ENCODE measurements around the gene PROSER2. TPM values are rescaled to one million over a fixed set of nuclear protein-coding genes. Genes with fewer than 3 reads are reported as not detected.

Gene PROSER2
- total and polyA plus RNA-seq, 2 of the 13 experiments (the other 11 are each of a cell fraction or from before 2014, with no cell fraction given) = 6.9 to 7.7 TPM

DNA sequence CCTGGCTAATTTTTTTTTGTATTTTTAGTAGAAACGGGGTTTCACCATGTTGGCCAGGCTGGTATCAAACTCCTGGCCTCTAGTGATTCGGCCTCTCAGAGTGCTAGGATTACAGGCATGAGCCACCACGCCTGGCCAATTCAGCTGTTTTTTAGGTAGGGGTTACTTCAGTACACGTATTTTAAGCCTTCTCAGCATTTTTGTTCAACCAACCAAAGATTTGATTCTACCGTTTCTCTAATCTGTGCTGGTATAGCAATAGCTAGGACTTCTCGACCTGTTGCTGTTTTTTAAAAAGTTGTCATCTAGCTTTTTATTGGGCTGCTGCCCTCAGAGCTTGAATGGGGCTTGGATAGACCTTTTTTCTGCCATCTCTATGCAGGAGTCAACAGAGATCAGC, 34.9 kb downstream of the PROSER2 start:
- no peak for TF ChIP-seq ZNF335 (CRISPR knock-in tag; IDR thresholded peaks at IDR 0.05)
- no peak for TF ChIP-seq ZNF878 (CRISPR knock-in tag; IDR thresholded peaks at IDR 0.05)
- TF ChIP-seq, protein P1, sequence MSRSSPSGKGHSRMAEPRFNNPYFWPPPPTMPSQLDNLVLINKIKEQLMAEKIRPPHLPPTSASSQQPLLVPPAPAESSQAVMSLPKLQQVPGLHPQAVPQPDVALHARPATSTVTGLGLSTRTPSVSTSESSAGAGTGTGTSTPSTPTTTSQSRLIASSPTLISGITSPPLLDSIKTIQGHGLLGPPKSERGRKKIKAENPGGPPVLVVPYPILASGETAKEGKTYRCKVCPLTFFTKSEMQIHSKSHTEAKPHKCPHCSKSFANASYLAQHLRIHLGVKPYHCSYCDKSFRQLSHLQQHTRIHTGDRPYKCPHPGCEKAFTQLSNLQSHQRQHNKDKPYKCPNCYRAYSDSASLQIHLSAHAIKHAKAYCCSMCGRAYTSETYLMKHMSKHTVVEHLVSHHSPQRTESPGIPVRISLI (CRISPR knock-in tag; IDR thresholded peaks at IDR 0.05; ENCODE audit: borderline replicate concordance) = no peak
- peak; percentile 27 to 79; a peak in 2 of 4 replicates for TF ChIP-seq MAFK (conservative IDR thresholded peaks at IDR 0.05 in 1 of 2, IDR thresholded peaks at IDR 0.05 in 1 of 2; ENCODE audit: low read length in 2 of 2)
- TF ChIP-seq ZNF367 (CRISPR knock-in tag; IDR thresholded peaks at IDR 0.05; ENCODE audit: borderline replicate concordance) = no peak
- TF ChIP-seq MAFF (IDR thresholded peaks at IDR 0.05; ENCODE audit: low read depth, low read length) = peak; percentile 70; the same call in 1 of the 2 replicates
- TF ChIP-seq ZNF160 (CRISPR knock-in tag; IDR thresholded peaks at IDR 0.05) = no peak
- DNase-seq (ENCODE audit: low spot score) (no peak), ATAC-seq (no peak), FAIRE-seq (no peak)
- intact Hi-C loops (cut with micrococcal nuclease; ENCODE audit: unreplicated experiment) (no loop called here), in situ Hi-C loops (cut with HindIII; ENCODE audit: extremely low pct_ligation_motif_present, low pct_unique_long_range_greater_than_20kb) (no loop called here)
- H3K4me1 ChIP-seq (ENCODE audit: insufficient read depth, low read length) = no peaks in the 10 kb centered on the region
- H3K9ac ChIP-seq (ENCODE audit: insufficient read depth, low read depth, low read length) = no peak overlapping the region
- ChIA-PET POLR2A (interaction anchor here (1.9 kb wide), 1 partner anchor 17 kb away, joined by 4 read pairs; no protein-coding TSS in a partner anchor), CTCF (ENCODE audit: low intra/inter-chr PET ratio, low total read pairs) (no interaction called here)
- WGBS (ENCODE audit: low lambda C conversion rate) = 95% methylated on average over 6 of the region's 6 CpGs
- H2AFZ ChIP-seq (ENCODE audit: low read length) = no peak overlapping the region
- H3K27me3 ChIP-seq (ENCODE audit: control insufficient read depth in 1 of 2, insufficient read depth in 2 of 2, low read length in 2 of 2) = no peaks in the 10 kb centered on the region
- no peaks in the 10 kb centered on the region for H3K9me3 ChIP-seq (ENCODE audit: low read length)
- no peaks in the 10 kb centered on the region for H4K20me1 ChIP-seq (ENCODE audit: insufficient read depth, low read length)
- H3K36me3 ChIP-seq (replicated peaks in 1 of 2; ENCODE audit: control insufficient read depth in 1 of 2, insufficient read depth in 2 of 2, low read length in 2 of 2) = peaks cover 20 to 73% of the 10 kb centered on the region in 2 experiments
- no TSS peak for BruUV-seq (replicated peaks)
- no peak overlapping the region for H3K4me2 ChIP-seq (ENCODE audit: low read depth, low read length)
- H3K79me2 ChIP-seq (ENCODE audit: insufficient read depth, low read length) = no peaks in the 10 kb centered on the region
- H3K4me3 ChIP-seq (replicated peaks in 1 of 3; ENCODE audit: insufficient read depth in 1 of 3, low read depth in 2 of 3, low read length in 3 of 3) = no peak overlapping the region
- H3K27ac ChIP-seq (ENCODE audit: extremely low read length, insufficient read depth, low read length) = no peak overlapping the region

DNA sequence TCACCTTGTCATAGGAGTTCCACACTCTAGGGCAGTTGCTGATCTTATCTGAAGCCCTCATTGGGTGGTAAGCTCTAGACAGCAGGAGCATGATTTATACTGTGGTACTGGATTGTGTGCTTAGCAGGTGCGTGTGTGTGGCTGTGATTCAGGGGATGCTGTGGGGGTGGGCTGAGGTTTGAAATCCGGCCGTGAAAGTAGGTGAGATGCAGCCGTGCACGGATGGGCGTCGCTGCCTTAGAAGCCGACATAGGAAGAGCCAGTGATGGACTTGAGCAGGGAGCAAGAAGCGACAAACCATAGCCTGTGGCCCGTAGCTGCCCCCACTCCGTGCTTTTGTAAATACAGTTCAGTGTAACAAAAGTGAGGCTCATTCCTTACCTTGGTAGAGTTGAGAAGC, 38.2 kb downstream of the PROSER2 start:
- Histone ChIP-seq H2AFZ (ENCODE audit: low read length) (no peak overlapping the region), H3K9me3 (ENCODE audit: low read length) (no peaks in the 10 kb centered on the region), H3K27me3 (ENCODE audit: control insufficient read depth in 1 of 2, insufficient read depth in 2 of 2, low read length in 2 of 2) (no peaks in the 10 kb centered on the region), H3K4me3 (replicated peaks in 1 of 3; ENCODE audit: insufficient read depth in 1 of 3, low read depth in 2 of 3, low read length in 3 of 3) (no peak overlapping the region), H3K27ac (ENCODE audit: extremely low read length, insufficient read depth, low read length) (no peak overlapping the region), H3K36me3 (replicated peaks in 1 of 2; ENCODE audit: control insufficient read depth in 1 of 2, insufficient read depth in 2 of 2, low read length in 2 of 2) (peaks cover 15 to 72% of the 10 kb centered on the region in 2 experiments), H3K79me2 (ENCODE audit: insufficient read depth, low read length) (peaks cover 2% of the 10 kb centered on the region), H3K4me2 (ENCODE audit: low read depth, low read length) (no peak overlapping the region), H4K20me1 (ENCODE audit: insufficient read depth, low read length) (no peaks in the 10 kb centered on the region), H3K9ac (ENCODE audit: insufficient read depth, low read depth, low read length) (no peak overlapping the region), H3K4me1 (ENCODE audit: insufficient read depth, low read length) (no peaks in the 10 kb centered on the region)
- DNase-seq (ENCODE audit: low spot score) = no peak
- FAIRE-seq = no peak
- ChIA-PET CTCF (ENCODE audit: low intra/inter-chr PET ratio, low total read pairs) (no interaction called here), POLR2A (no interaction called here)
- no peak for ATAC-seq
- in situ Hi-C loops (cut with HindIII; ENCODE audit: extremely low pct_ligation_motif_present, low pct_unique_long_range_greater_than_20kb) = no loop called here
- WGBS (ENCODE audit: low lambda C conversion rate) = 99% methylated on average over 11 of the region's 11 CpGs
- intact Hi-C loops (cut with micrococcal nuclease; ENCODE audit: unreplicated experiment) = no loop called here
- BruUV-seq (replicated peaks) = no TSS peak
- no peak for TF ChIP-seq PAF1 (CRISPR knock-in tag; IDR thresholded peaks at IDR 0.05)

All from HepG2 (cell line).